ENCODE measurements around the gene MFSD6L.
A peak's percentile ranks its signal among the peaks of the same experiment; 100 is the strongest.

Gene MFSD6L

DNA sequence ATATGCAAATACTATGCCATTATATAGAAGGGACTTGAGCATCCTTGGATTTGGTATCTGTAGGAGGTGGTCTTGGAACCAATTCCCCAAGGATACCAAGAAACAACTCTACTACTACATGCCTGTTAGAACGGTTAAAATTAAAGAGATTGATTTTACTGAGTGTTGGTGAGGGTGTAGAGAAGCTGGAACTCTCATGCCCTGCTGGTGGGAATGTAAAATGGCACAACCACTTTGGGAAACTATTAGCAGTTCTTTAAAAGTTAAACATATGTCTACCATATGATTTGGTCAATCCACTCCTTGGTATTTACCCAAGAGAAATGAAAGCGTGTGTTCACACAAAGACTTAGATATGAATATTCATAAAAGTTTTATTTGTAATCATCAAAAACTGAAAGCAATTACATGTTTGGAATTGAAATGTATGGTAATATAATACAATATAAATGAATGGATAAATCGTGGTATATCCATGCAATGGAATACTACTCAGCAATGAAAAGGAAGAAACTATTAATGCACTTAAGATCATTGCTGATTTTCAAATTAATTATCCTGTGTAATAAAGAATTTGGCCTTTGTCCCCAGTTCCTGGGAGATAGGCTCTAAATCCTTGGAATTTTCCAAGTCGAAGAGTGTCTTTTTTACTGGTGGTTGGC is 7.8 kb downstream of the MFSD6L start:
- DNase-seq = no peak

DNA sequence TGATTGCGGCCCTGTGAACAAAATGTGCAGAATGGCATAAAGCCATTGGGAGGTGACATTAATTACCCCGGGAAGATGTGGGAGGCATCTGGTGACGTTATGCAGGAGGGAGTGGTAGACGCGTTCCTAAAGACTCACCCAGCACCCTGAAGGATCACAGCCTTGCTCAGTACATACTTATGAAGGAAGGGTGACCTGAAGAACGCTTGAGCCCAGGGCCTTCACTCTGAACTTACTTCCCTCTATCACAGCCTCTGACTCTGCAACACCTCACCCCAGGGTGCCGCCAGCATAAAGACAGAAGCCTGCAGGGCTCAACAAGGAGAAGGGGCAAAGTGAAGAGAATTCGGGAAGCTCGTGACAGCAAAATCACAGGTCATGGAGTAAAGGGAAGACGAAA is 9.4 kb downstream of the MFSD6L start:
- DNase-seq = no peak

DNA sequence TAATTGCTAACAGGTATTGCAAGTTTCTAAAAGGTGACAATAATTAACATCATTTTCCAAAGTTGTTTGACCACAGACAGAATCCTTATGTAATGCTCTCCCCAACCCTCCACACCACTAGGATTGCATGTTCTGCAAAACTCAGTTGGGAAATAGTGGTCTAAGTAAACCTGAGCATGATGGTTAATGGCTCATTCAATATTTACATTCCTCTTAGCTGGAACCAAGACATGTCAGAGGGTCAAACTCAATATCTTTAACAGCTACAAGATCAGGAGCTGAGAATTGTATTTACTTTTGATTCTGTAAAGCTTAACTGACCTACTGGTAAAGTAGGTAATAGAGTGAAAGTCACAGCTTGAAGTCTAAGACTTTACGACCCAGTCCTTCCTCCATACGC is 10.2 kb downstream of the MFSD6L start:
- DNase-seq = no peak

DNA sequence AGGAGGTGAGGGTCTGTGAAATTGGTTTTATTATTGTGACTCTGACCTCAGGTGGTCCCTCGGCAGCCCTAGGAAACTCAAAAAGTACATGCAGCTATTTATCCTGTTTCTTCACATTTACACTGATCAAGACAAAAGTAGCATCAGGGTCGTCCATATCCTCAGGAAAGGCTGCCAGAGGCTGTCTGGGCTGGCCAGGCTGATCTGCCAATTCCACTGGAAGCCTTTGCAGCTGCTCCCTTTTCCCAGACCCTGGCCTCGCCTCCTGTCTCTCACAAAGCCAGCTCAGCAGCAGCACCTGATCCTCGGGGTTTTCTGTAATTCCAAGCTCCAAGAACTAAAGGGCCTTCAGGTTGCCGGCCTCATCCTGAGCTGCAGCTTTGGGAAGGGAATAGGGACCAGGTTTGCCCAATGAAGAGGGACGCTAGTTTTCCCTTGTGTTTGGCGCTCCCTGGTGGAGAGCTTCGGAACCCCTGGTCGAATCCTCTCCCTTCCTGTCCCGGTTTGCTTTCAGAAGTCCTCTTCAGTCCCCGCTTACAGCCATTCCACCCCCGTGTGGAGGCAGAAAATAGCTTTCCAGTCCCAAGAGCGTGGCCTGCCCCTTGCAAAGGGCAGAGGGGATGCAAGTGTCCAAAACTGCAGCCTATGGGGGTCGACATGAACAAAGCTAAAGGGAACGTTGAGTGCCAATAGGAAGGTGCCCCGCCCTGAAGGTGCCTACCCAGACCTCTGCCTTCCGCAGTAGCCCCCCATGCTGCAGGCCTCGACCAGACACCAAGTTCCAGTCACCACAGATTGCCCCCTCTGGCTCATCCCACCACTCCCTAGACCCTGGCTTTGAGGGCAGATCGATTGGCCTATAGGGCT is 13.4 kb downstream of the MFSD6L start:
- peak; percentile 77 for DNase-seq

DNA sequence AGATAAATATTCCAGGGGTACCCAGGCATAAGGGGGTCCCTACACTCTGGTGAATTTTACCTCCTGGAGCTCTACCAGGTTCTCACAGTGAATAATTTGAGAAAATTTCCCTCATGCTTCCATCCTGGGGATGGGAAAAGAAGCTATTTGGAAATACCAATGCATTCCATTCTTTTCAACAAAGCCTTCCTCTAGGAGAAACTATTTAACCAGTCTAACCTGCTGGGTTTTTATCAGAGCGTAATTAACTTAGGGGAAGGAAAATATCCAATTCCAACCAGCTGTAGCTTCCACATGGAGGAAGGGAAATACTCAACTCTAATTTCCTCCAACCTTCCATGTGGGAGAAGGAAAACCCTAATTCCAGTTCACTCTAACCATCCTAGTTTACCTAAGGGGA is 17.0 kb downstream of the MFSD6L start:
- DNase-seq = no peak

DNA sequence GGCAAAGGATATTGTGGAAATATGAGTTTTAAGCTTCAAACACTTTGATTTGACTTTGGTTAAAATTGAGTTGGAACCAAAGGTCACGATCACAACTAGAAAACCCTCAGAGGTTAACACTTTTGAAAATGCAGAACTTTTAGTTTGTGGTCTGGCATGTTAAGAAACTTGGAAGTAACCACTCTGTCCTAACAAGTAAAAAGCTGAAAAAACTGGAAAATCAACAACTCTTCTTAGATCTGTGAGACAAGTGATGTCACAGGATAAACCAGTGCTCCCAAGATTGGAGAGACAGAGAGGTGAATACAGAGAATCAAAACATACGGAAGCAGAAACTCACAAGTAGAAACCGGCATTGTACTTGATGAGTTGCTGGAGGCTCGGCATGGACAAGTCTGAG is 17.4 kb downstream of the MFSD6L start:
- DNase-seq = no peak

DNA sequence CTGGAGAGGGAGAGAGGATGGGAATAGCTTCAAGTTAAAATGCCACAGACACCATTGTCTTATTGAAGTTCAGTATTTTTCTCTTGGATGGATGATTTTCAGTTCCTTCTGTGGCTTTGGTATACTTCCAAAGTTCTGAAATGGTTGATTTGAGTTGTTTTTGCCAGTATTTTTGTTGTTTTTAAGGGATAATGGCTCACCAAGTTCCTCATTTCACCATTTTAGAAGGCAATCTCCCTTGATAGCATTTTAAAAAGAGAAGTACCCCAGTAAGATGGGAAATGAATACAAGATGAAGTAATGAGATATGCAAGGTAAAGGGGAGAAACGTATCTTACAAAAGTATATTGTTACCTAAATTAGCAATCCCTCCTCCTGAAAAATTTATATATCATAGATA is 22.3 kb downstream of the MFSD6L start:
- DNase-seq = no peak

DNA sequence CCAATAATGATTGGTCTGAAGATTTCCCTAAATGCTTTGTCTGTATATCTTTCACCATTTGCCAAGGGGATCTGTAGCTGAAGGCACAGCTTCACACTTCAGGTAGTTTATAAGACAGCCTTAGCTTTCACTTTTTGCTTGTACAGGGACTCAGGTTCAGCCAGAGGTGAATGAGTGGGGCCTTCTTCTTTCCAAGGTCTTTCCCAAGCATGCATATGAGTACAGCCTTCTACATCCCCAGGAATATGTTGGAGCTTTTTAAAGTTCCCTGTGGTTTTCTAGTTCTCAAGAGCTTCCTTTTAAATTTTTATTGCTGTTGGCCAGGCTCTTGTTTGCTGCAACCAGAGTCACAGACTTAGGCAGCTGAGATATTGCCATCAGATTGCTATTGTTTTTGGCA is 22.9 kb downstream of the MFSD6L start:
- DNase-seq = no peak

DNA sequence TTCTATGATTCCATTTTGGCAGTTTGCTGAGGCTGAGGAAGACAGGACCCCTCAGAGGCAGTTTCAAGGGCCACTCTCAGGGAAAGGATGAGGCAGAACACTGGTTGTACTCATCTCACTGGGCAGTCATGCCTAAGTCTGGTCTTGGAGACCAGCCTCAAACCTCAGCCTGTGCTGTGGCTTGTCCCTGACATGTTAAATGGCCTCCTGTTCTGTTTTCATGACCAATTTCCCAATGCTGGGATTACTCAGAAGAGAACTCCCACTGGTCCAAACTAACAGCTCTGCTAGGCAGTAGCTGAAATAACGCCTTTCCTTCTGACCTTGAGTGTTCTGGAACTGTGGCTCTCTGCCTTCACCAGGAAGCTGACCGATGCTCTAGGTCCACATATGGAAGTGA is 32.4 kb downstream of the MFSD6L start:
- DNase-seq = no peak

DNA sequence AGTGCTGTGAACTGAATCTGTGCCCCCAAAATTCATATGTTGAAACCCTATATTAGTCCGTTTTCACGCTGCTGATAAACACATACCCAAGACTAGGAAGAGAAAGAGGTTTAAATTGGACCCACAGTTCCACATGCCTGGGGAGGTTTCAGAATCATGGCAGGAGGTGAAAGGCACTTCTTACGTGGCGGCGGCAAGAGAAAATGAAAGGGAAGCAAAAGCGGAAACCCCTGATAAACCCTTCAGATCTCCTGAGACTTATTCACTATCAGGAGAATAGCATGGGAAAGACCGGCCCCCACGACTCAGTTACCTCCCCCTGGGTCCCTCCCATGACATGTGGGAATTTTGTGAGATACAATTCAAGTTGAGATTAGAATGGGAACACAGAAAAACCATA is 37.2 kb downstream of the MFSD6L start:
- no peak for DNase-seq

DNA sequence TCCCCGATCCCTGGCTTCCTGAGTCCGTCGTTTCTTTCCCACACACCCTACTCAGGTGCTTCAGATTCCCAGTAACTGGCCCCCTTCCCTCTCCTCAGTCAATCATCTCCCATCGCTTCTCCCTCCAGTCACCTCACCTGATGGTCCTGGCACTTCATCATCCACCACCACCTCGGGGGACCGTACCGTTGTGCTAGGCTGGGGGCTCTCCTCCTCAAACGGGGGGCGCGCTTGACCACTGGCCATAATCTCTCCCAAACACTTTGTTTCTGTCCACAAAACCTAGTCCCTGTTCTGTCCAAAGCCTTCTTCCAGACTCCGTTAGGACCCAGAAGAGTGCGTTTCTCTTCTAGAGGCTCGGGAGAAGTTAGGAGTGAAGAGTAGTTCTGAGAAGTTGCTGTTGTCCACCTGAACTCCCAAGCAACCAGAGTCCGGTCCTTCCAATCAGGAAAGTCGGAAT is 41.0 kb downstream of the MFSD6L start, which contains the start of gene SPDYE4:
Gene SPDYE4 (minus strand): TSS at position 410 of the 460 bp plus-strand sequence. CDS start 164 bp downstream, at position 246.
- DNase-seq = no peak

DNA sequence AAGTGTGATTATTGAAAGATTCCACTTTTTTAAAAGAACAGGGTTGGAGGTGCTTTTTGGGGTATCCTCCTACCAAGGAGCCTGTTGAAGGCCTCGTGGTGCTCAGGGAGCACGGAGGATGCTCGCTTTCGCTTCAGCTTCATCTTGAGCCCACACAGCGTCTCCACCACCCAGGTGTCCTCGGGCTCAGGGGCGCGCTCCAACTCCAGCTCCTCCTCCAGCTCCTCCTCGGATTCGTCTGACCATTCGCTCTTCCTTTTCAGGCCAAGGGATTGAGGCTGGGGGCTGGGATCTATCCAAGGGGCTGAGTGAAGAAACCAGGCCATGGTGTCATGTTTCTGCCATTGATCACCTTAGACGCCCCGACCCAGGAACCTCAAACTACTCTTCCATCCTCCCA is 42.0 kb downstream of the MFSD6L start:
- no peak for DNase-seq

DNA sequence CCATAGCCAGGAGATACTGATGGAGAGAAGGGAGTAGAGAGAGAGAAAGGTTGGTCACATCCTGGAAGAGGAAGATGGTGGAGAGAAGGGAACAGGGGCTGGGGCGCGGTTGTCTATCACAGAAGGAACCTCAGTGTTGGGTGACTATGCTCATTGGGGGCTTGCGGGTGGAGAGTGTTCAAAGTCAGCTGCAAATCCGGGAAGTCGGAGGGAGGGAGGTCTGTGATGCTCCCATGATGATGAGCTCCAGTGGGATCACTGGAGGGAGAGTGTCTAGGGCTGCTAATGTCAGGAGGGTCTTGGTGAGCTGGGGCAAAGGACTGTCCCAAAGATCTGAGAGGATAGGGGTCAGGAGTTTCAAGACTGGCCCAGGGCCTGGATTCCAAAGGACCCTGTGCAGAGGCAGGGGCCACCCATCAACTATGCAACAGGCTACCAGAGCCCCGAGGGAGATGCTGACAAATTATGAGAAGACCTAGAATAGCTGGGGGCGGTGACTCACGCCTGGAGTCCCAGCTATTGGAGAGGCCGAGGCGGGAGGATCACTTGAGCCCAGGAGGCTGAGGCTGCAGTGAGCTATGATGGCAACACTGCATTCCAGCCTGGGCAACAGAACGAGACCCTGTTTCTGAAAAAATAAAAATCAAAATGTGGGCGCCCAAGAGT is 43.4 kb downstream of the MFSD6L start:
- DNase-seq = no peak

DNA sequence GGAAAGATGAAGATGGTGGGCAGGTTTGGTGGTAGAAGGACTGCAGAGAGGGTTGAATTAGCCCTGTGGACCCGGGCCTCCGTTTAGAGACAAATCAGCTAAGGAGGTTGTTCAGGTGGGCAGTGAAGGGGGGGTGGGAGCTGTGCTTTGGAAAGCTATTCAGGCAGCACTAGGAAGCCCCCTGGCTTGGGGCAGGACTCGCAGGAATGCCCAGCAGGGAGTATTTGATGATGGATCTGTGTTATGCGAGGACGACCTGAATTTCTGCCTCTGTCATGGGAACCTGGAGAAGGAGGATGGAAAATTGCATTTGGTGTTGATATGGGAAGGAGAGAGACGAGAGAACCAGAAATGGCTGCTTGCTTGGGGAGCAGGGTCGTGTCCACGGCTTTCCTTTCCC is 44.3 kb downstream of the MFSD6L start:
- no peak for DNase-seq

DNA sequence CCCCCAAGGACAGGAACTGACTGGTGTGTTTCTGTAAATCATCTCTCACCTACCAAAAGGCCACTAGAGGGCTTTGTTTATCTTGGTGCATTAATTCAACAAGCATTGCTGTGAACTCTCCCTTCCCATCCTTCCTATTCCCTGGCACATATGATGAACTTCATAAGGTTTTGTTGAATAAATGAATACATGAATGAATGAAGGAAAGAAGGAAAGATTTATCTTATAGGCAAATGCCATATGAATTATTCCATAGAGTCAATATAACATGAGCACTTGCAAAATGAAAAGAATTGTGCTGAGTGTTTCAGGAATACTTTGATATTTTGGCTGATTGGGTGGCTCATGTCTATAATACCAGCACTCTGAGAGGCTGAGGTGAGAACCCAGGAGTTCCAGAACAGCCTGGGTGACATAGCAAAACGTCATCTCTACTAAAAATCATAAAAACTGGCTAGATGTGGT is 45.2 kb downstream of the MFSD6L start:
- peak; percentile 33 for DNase-seq

DNA sequence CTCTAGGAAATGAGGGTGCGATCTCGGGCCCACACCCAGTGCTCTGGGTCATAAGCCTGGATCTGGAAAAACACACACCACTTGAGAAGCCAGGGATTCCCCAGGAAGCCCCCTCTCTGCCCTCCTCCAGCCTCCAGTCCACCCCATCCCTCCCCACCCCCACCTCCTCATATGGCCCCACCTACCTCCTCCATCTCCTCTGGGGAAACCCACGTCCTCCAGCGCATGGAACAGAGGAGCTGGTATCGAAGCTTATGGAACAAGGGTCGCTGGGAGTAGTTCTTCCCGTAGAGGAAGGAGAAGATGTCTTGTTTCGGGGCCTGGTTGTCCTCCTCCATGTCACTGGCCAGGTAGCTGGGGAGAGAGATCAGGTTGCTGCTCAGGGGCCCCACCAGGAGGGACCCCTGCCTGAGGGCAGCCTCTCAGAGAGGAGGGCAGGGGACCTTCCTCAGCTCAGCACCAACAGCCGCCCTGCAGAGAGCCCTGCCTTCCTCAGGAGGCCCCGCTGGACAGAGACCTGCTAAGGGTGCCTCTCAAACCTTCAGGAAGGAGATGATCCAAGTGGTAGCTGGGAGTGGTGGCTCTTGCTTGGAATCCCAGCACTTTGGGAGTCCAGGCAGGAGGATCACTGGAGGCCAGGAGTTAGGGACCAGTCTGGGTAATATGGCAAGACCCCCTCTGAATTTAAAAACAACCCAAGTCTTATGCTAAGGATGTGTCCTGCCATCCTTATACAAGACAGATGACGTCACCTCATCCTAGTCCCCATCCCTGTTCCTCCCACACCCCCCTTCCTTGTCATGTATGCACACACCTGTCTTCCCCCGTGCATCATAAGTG is 45.8 kb downstream of the MFSD6L start:
- DNase-seq = no peak

DNA sequence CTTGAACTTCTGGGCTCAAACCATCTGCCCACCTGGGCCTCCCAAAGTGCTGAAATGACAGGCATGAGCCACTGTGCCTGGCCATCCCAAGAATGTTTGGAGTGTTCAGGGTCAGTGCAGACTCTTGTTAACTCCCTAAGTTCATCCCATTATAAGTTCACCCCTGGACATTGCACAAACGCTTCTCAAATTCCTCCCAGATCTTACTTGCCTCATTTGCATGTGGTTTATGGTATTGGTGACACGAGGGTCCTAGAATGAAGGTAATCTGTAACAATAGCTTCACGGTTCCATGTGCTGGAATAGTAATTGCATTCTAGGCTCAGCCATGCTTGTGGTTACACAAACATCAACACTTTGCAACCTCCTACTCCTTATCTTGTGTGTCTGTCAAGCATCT is 49.5 kb downstream of the MFSD6L start:
- no peak for DNase-seq

DNA sequence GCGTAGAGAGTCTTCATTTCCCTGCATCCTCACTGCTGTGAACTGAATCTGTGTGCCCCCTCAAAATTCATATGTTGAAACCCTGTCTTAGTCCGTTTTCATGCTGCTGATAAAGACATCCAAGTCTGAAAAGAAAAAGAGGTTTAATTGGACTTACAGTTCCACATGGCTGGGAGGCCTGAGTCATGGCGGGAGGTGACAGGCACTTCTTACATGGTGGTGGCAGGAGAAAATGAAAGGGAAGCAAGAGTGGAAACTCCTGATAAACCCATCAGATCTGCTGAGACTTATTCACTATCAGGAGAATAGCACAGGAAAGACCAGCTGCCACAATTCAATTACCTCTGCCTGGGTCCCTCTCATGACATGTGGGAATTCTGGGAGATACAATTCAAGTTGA is 51.4 kb downstream of the MFSD6L start:
- no peak for DNase-seq

Measured in NCI-H1105 (cell line).